ENCODE results near the gene RNASEH2B. TPM values are rescaled to one million over a fixed set of nuclear protein-coding genes. Genes with fewer than 3 reads are reported as not detected.

The RNASEH2B gene
- total and polyA plus RNA-seq, 2 of the 13 experiments (the other 11 are each of a cell fraction or from before 2014, with no cell fraction given), result 17.2 to 55.4 TPM

- no peak for TF ChIP-seq ZNF282 (IDR thresholded peaks at IDR 0.05; ENCODE audit: partially characterized antibody)
- TF ChIP-seq ZNF775 (CRISPR knock-in tag; IDR thresholded peaks at IDR 0.05; ENCODE audit: borderline replicate concordance), result no peak
- no peak for TF ChIP-seq ZC3H13 (CRISPR knock-in tag; IDR thresholded peaks at IDR 0.05)
- TF ChIP-seq NFIC (IDR thresholded peaks at IDR 0.05; ENCODE audit: low read length), result no peak
- no peak for TF ChIP-seq DNMT3B (CRISPR knock-in tag; conservative IDR thresholded peaks at IDR 0.05)
- TF ChIP-seq ZNF460 (CRISPR knock-in tag; IDR thresholded peaks at IDR 0.05; ENCODE audit: borderline replicate concordance), result no peak
- TF ChIP-seq, protein P1, sequence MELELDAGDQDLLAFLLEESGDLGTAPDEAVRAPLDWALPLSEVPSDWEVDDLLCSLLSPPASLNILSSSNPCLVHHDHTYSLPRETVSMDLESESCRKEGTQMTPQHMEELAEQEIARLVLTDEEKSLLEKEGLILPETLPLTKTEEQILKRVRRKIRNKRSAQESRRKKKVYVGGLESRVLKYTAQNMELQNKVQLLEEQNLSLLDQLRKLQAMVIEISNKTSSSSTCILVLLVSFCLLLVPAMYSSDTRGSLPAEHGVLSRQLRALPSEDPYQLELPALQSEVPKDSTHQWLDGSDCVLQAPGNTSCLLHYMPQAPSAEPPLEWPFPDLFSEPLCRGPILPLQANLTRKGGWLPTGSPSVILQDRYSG (CRISPR knock-in tag; IDR thresholded peaks at IDR 0.05), result no peak
- TF ChIP-seq EP300 (IDR thresholded peaks at IDR 0.05; ENCODE audit: low read depth in 2 of 2, low read length in 2 of 2), result no peak
- no peak for TF ChIP-seq EP300 (CRISPR knock-in tag; IDR thresholded peaks at IDR 0.05; ENCODE audit: borderline replicate concordance)
- no peak for TF ChIP-seq SRY (CRISPR knock-in tag; IDR thresholded peaks at IDR 0.05)
- TF ChIP-seq HDAC2 (CRISPR knock-in tag; IDR thresholded peaks at IDR 0.05), result no peak
- TF ChIP-seq GATA4 (IDR thresholded peaks at IDR 0.05; ENCODE audit: borderline replicate concordance, low read depth), result no peak
- no peak for TF ChIP-seq ZNF530 (CRISPR knock-in tag; IDR thresholded peaks at IDR 0.05; ENCODE audit: low read depth)
These were observed 5.3 kb downstream of the RNASEH2B start (continued) for GRCh38 chr13:50914848-50915247.

DNA sequence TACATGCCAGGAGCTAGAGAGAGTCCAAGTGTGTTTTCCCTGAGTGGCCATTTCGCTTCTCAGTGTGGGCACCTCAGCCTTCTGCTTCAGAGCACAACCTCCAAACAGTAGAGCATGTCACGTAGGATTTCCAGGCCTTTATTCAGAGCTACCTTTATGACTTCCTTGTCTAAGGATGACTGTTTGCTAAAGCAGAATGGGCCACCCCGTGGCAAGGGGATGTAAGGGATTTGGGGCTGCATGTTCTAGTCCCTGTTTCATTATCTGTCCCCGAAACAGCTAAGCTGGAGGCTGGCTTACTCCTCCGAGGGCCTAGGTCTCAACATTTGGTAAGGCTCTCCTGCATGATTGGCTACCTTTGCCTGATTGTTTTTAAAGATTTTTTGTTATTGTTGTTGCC, 6.0 kb downstream of the RNASEH2B start:
- H2AFZ ChIP-seq (ENCODE audit: low read length), result no peak overlapping the region
- ChIA-PET POLR2A (no interaction called here), CTCF (ENCODE audit: low intra/inter-chr PET ratio, low total read pairs) (no interaction called here)
- FAIRE-seq (no peak), DNase-seq (ENCODE audit: low spot score) (no peak), ATAC-seq (no peak)
- H3K27me3 ChIP-seq (ENCODE audit: control insufficient read depth in 1 of 2, insufficient read depth in 2 of 2, low read length in 2 of 2), result no peaks in the 10 kb centered on the region
- H3K9ac ChIP-seq (ENCODE audit: insufficient read depth, low read depth, low read length), result no peak overlapping the region
- peaks cover 4% of the 10 kb centered on the region; the same call in 1 of the 2 replicates for H4K20me1 ChIP-seq (ENCODE audit: insufficient read depth, low read length)
- H3K36me3 ChIP-seq (replicated peaks in 1 of 2; ENCODE audit: control insufficient read depth in 1 of 2, insufficient read depth in 2 of 2, low read length in 2 of 2), result no peaks in the 10 kb centered on the region
- H3K79me2 ChIP-seq (ENCODE audit: insufficient read depth, low read length), result peaks cover 32% of the 10 kb centered on the region
- WGBS (ENCODE audit: low lambda C conversion rate), result 97% methylated on average over 5 of the region's 5 CpGs
- no peaks in the 10 kb centered on the region for H3K9me3 ChIP-seq (ENCODE audit: low read length)
- H3K27ac ChIP-seq (ENCODE audit: extremely low read length, insufficient read depth, low read length), result no peak overlapping the region
- in situ Hi-C loops (cut with HindIII; ENCODE audit: extremely low pct_ligation_motif_present, low pct_unique_long_range_greater_than_20kb), result loop anchor here (10.0 to 25.0 kb wide), 2 partner anchors 941 to 1253 kb away; no protein-coding TSS in a partner anchor
- intact Hi-C loops (cut with micrococcal nuclease; ENCODE audit: unreplicated experiment), result no loop called here
- H3K4me1 ChIP-seq (ENCODE audit: insufficient read depth, low read length), result peaks cover 20% of the 10 kb centered on the region
- H3K4me2 ChIP-seq (ENCODE audit: low read depth, low read length), result no peak overlapping the region
- no peak overlapping the region for H3K4me3 ChIP-seq (replicated peaks in 1 of 3; ENCODE audit: insufficient read depth in 1 of 3, low read depth in 2 of 3, low read length in 3 of 3)
- TF ChIP-seq ZNF616 (CRISPR knock-in tag; IDR thresholded peaks at IDR 0.05; ENCODE audit: low read depth) (no peak), NR2F6 (IDR thresholded peaks at IDR 0.05) (no peak), NR2F6 (CRISPR knock-in tag; IDR thresholded peaks at IDR 0.05) (no peak), THYN1 (CRISPR knock-in tag; IDR thresholded peaks at IDR 0.05; ENCODE audit: borderline replicate concordance, low read depth) (no peak), ZSCAN29 (CRISPR knock-in tag; conservative IDR thresholded peaks at IDR 0.05) (no peak), ZSCAN21 (CRISPR knock-in tag; IDR thresholded peaks at IDR 0.05; ENCODE audit: borderline replicate concordance) (no peak)
- BruUV-seq (replicated peaks), result no TSS peak
